K562 (cell line): Measurements from ENCODE around the gene PPP1R12B.

Source experiments
- CTCF ChIP-seq, 3 experiments: IDR thresholded peaks in 2 of 3; conservative IDR thresholded peaks in 1 of 3; 2 replicates each; pipeline ENCODE4 v1.5.1; 2011 to 2012; ENCODE audit warnings: low read length in 3 of 3, mild to moderate bottlenecking in 3 of 3, control low read depth in 2 of 3, improper control_type of control experiment in 1 of 3, inconsistent platforms in 1 of 3, low read depth in 1 of 3, mixed read lengths in 1 of 3, moderate library complexity in 1 of 3; ENCODE audit not compliant: insufficient read depth in 2 of 3
- ELF1 ChIP-seq: fragments of 200-800 bp; sonication (Bioruptor generic); IDR thresholded peaks from 2 replicates; pipeline ENCODE4 v1.6.1; 2016; ENCODE audit warnings: missing genetic modification characterization, missing compliant biosample characterization
- EP300 ChIP-seq: IDR thresholded peaks from 2 replicates; pipeline ENCODE4 v1.6.1; 2012; ENCODE audit warnings: low read length, improper control_type of control experiment
- ETS1 ChIP-seq: conservative IDR thresholded peaks from 2 replicates; pipeline ENCODE4 v1.6.1; 2011; ENCODE audit warnings: low read depth, mild to moderate bottlenecking, low read length; ENCODE audit not compliant: control insufficient read depth
- JUN ChIP-seq, 2 experiments: sonication (generic) in 1 of 2; formaldehyde crosslinking in 1 of 2; IDR thresholded peaks; 2 replicates each; pipeline versions ENCODE4 v1.6.1 to v1.8.0; 2012 to 2022; ENCODE audit warnings: borderline replicate concordance in 2 of 2, mild to moderate bottlenecking in 2 of 2, improper control_type of control experiment in 1 of 2, low read depth in 1 of 2, low read length in 1 of 2, missing genetic modification reagents in 1 of 2
- MAX ChIP-seq: sonication (generic); formaldehyde crosslinking; IDR thresholded peaks from 2 replicates; pipeline ENCODE4 v1.9.0; 2022; ENCODE audit warnings: mild to moderate bottlenecking, missing genetic modification reagents
- MTA3 ChIP-seq: fragments of 450-650 bp; formaldehyde crosslinking; IDR thresholded peaks from 2 replicates; pipeline ENCODE4 v1.6.1; 2017; ENCODE audit warnings: mild to moderate bottlenecking, borderline replicate concordance
- SRF ChIP-seq, 2 experiments: fragments of 250-450, 450-650 bp in 1 of 2; sonication (Bioruptor Pico) in 1 of 2; sonication (generic) in 1 of 2; formaldehyde crosslinking; IDR thresholded peaks; 2 replicates each; pipeline versions ENCODE4 v1.5.0 to v1.5.1; 2020 to 2022; ENCODE audit warnings: mild to moderate bottlenecking in 1 of 2, missing genetic modification reagents in 1 of 2
- ZNF133 ChIP-seq: fragments of 250-450 bp; sonication (Bioruptor Pico); IDR thresholded peaks from 2 replicates; pipeline ENCODE4 v1.4.0; 2020; ENCODE audit warnings: mild to moderate bottlenecking
- ZNF134 ChIP-seq: fragments of 250-450 bp; sonication (Bioruptor Pico); conservative IDR thresholded peaks from 2 replicates; pipeline ENCODE4 v1.4.0; 2020
- ZNF274 ChIP-seq: IDR thresholded peaks from 2 replicates; pipeline ENCODE4 v1.6.1; 2011; ENCODE audit warnings: low read depth, mild to moderate bottlenecking, low read length, moderate library complexity, borderline replicate concordance

GRCh38 chr1:202628646-202629215 lies 280.2 kb downstream of the PPP1R12B start:
- TF ChIP-seq MTA3 (no peak), MAX (CRISPR knock-in tag) (no peak), ZNF134 (CRISPR knock-in tag) (no peak), CTCF (IDR thresholded peaks at IDR 0.05 in 2 of 3, conservative IDR thresholded peaks at IDR 0.05 in 1 of 3; ENCODE audit: insufficient read depth in 2 of 3, low read depth in 1 of 3, low read length in 3 of 3) (no peak), ELF1 (tag) (no peak), JUN (IDR thresholded peaks at IDR 0.05; ENCODE audit: borderline replicate concordance, low read depth, low read length) (no peak), JUN (CRISPR knock-in tag; IDR thresholded peaks at IDR 0.05; ENCODE audit: borderline replicate concordance) (no peak), SRF (CRISPR knock-in tag; IDR thresholded peaks at IDR 0.05) (no peak), EP300 (no peak), ZNF274 (no peak), ZNF133 (no peak), ETS1 (no peak)
